Measurements from ENCODE around the gene CCDC47.
A peak's percentile ranks its signal among the peaks of the same experiment; 100 is the strongest.

CCDC47 gene

GRCh38 chr17:63701868-63702720 is 71.3 kb downstream of the CCDC47 start:
- TF ChIP-seq CTCF (conservative IDR thresholded peaks at IDR 0.05) = no peak
- no peak for TF ChIP-seq ZFX (IDR thresholded peaks at IDR 0.05)
- H3K27ac ChIP-seq = no peak overlapping the region

- TF ChIP-seq ZFX (IDR thresholded peaks at IDR 0.05) (no peak), CTCF (conservative IDR thresholded peaks at IDR 0.05) (no peak)
- H3K27ac ChIP-seq = no peak overlapping the region
These were observed 72.0 kb downstream of the CCDC47 start for GRCh38 chr17:63701456-63701820.

GRCh38 chr17:63700528-63701455 is 72.6 kb downstream of the CCDC47 start:
- H3K27ac ChIP-seq = no peak overlapping the region
- TF ChIP-seq CTCF (conservative IDR thresholded peaks at IDR 0.05) = no peak
- no peak for TF ChIP-seq ZFX (IDR thresholded peaks at IDR 0.05)

- no peak within 1 kb of the TSS for H3K27ac ChIP-seq
- peak; percentile 18; the same call in 1 of the 2 replicates for TF ChIP-seq ZFX (IDR thresholded peaks at IDR 0.05)
- TF ChIP-seq CTCF (conservative IDR thresholded peaks at IDR 0.05) = no peak
These were observed 73.5 kb downstream of the CCDC47 start, which contains the start of gene LIMD2 for GRCh38 chr17:63699638-63700527. TSS of gene LIMD2 (minus strand) at chr17:63700125. CDS start at chr17:63699298, 827 bp downstream.

GRCh38 chr17:63698886-63699637 is 74.3 kb downstream of the CCDC47 start:
- TF ChIP-seq CTCF (conservative IDR thresholded peaks at IDR 0.05) = no peak
- TF ChIP-seq ZFX (IDR thresholded peaks at IDR 0.05) = no peak
- no peak overlapping the region for H3K27ac ChIP-seq

GRCh38 chr17:63698381-63698885 is 75.0 kb downstream of the CCDC47 start:
- TF ChIP-seq ZFX (IDR thresholded peaks at IDR 0.05) (no peak), CTCF (conservative IDR thresholded peaks at IDR 0.05) (no peak)
- no peak overlapping the region for H3K27ac ChIP-seq
